H1 (cell line): Measurements from ENCODE around the gene ITPR1. TPM values are rescaled to one million over a fixed set of nuclear protein-coding genes. Genes with fewer than 3 reads are reported as not detected.

Experiments
- CTCF ChIA-PET: fragments of 300-600 bp; sonication (Branson Sonifier 250); formaldehyde crosslinking; loops from one replicate; lab custom pipeline; 2021; ENCODE audit not compliant: partially characterized antibody; lab: Charles Lee
- POLR2A ChIA-PET: fragments of 300-600 bp; sonication (Branson Sonifier 250); formaldehyde crosslinking; loops from one replicate; lab custom pipeline; 2021; ENCODE audit warnings: inconsistent platforms; ENCODE audit not compliant: partially characterized antibody; lab: Charles Lee
- DNase-seq, 2 experiments: peaks; one replicate each; pipeline versions ENCODE4 v3.0.0 to v3.0.0-alpha.2; 2010 to 2022; ENCODE audit warnings: low spot score in 2 of 2, low read depth in 1 of 2, mixed read lengths in 1 of 2
- FAIRE-seq: peaks from 2 replicates; lab custom pipeline; 2011; peaks lifted over from hg19 to GRCh38; lab: Jason Lieb, UNC
- H2AFZ ChIP-seq: 2 replicates; pipeline ENCODE4 v1.8.1; 2012; ENCODE audit warnings: low read length, inconsistent platforms
- H2AK5ac ChIP-seq: 2 replicates; pipeline ENCODE4 v1.6.1; 2013; ENCODE audit warnings: low read depth, low read length
- H2BK120ac ChIP-seq: replicated peaks from 2 replicates; pipeline ENCODE3; 2013; ENCODE audit warnings: low read depth, low read length, inconsistent platforms
- H2BK12ac ChIP-seq: 2 replicates; pipeline ENCODE4 v1.6.1; 2013; ENCODE audit warnings: low read depth, low read length
- H2BK15ac ChIP-seq: 2 replicates; pipeline ENCODE4 v1.6.1; 2013; ENCODE audit warnings: low read length
- H2BK20ac ChIP-seq: 2 replicates; pipeline ENCODE4 v1.6.1; 2013; ENCODE audit warnings: low read length
- H2BK5ac ChIP-seq: 2 replicates; pipeline ENCODE4 v1.6.1; 2013; ENCODE audit warnings: low read depth, low read length
- H3K14ac ChIP-seq: 2 replicates; pipeline ENCODE4 v1.6.1; 2013; ENCODE audit warnings: inconsistent platforms; ENCODE audit not compliant: insufficient read length
- H3K18ac ChIP-seq: 2 replicates; pipeline ENCODE4 v1.6.1; 2013; ENCODE audit warnings: low read length; ENCODE audit errors: extremely low read depth
- H3K23ac ChIP-seq: 2 replicates; pipeline ENCODE4 v1.6.1; 2013; ENCODE audit warnings: inconsistent platforms; ENCODE audit not compliant: insufficient read length
- H3K23me2 ChIP-seq: 2 replicates; pipeline ENCODE4 v1.6.1; 2013; ENCODE audit warnings: low read depth, low read length
- H3K27ac ChIP-seq: 2 replicates; pipeline ENCODE4 v1.6.1; 2011; ENCODE audit warnings: low read depth, low read length, inconsistent platforms
- H3K27me3 ChIP-seq, 4 experiments: replicated peaks in 1 of 4; 1 replicate in 1 of 4; 2 replicates in 3 of 4; pipeline versions ENCODE4 v1.6.1 to v1.8.1; 2011 to 2013; ENCODE audit warnings: low read length in 3 of 4, mild to moderate bottlenecking in 3 of 4, inconsistent platforms in 2 of 4, mixed read lengths in 2 of 4, moderate library complexity in 1 of 4; ENCODE audit not compliant: control insufficient read depth in 3 of 4, insufficient read depth in 3 of 4; ENCODE audit errors: extremely low read depth in 1 of 4
- H3K36me3 ChIP-seq, 4 experiments: 2 replicates each; pipeline versions ENCODE4 v1.6.1 to v1.8.1; 2011 to 2013; ENCODE audit warnings: mild to moderate bottlenecking in 4 of 4, low read length in 3 of 4, moderate library complexity in 2 of 4, control low read depth in 1 of 4, inconsistent platforms in 1 of 4; ENCODE audit not compliant: insufficient read depth in 4 of 4, control insufficient read depth in 2 of 4
- H3K4ac ChIP-seq: replicated peaks from 2 replicates; pipeline ENCODE3; 2013; ENCODE audit warnings: low read length, low read depth, mixed read lengths, inconsistent platforms; ENCODE audit not compliant: insufficient read length
- H3K4me1 ChIP-seq, 4 experiments: replicated peaks in 1 of 4; 1 replicate in 1 of 4; 2 replicates in 3 of 4; pipeline versions ENCODE4 v1.6.1 to v1.8.1; 2011 to 2013; ENCODE audit warnings: low read length in 3 of 4, inconsistent platforms in 2 of 4, mixed read lengths in 1 of 4; ENCODE audit not compliant: insufficient read depth in 4 of 4, control insufficient read depth in 3 of 4
- H3K4me2 ChIP-seq, 2 experiments: 2 replicates each; pipeline versions ENCODE4 v1.6.1 to v1.8.1; 2011 to 2013; ENCODE audit warnings: low read depth in 2 of 2, low read length in 2 of 2, control low read depth in 1 of 2, inconsistent platforms in 1 of 2, mild to moderate bottlenecking in 1 of 2; ENCODE audit not compliant: insufficient read depth in 1 of 2
- H3K4me3 ChIP-seq, 4 experiments: fragments of 200-600, 300-600 bp in 1 of 4; sonication (generic), shearing (Covaris generic), sonication (Bioruptor Twin) in 1 of 4; 2 replicates each; pipeline versions ENCODE4 v1.5.1 to v1.8.1; 2011 to 2016; ENCODE audit warnings: low read length in 4 of 4, low read depth in 3 of 4, control low read depth in 2 of 4, inconsistent platforms in 2 of 4, mild to moderate bottlenecking in 2 of 4, mixed read lengths in 1 of 4, moderate library complexity in 1 of 4; ENCODE audit not compliant: insufficient read depth in 2 of 4; ENCODE audit errors: extremely low read depth in 1 of 4
- H3K56ac ChIP-seq: replicated peaks from 2 replicates; pipeline ENCODE3; 2013; ENCODE audit warnings: low read depth, mild to moderate bottlenecking, mixed read lengths, low read length, inconsistent platforms; ENCODE audit not compliant: insufficient read length
- H3K79me1 ChIP-seq: 2 replicates; pipeline ENCODE4 v1.6.1; 2013; ENCODE audit warnings: low read depth, low read length, control low read depth
- H3K79me2 ChIP-seq, 2 experiments: 2 replicates each; pipeline versions ENCODE4 v1.6.1 to v1.8.1; 2012 to 2013; ENCODE audit warnings: low read length in 2 of 2, mild to moderate bottlenecking in 2 of 2, inconsistent platforms in 1 of 2; ENCODE audit not compliant: insufficient read depth in 2 of 2, control insufficient read depth in 1 of 2
- H3K9ac ChIP-seq, 4 experiments: replicated peaks in 1 of 4; 1 replicate in 1 of 4; 2 replicates in 3 of 4; pipeline versions ENCODE4 v1.6.1 to v1.8.1; 2011 to 2013; ENCODE audit warnings: low read depth in 3 of 4, low read length in 3 of 4, control low read depth in 2 of 4, mild to moderate bottlenecking in 2 of 4, moderate library complexity in 2 of 4, inconsistent platforms in 1 of 4; ENCODE audit errors: extremely low read depth in 1 of 4
- H3K9me3 ChIP-seq, 2 experiments: 2 replicates each; pipeline versions ENCODE4 v1.6.1 to v1.8.1; 2012 to 2013; ENCODE audit warnings: mild to moderate bottlenecking in 2 of 2, moderate library complexity in 2 of 2, control low read depth in 1 of 2, inconsistent platforms in 1 of 2, low read depth in 1 of 2, low read length in 1 of 2, mixed read lengths in 1 of 2; ENCODE audit not compliant: insufficient read depth in 2 of 2
- H4K20me1 ChIP-seq, 2 experiments: replicated peaks in 1 of 2; 2 replicates each; pipeline versions ENCODE3 to v1.8.1; 2011 to 2013; ENCODE audit warnings: inconsistent platforms in 2 of 2, low read length in 2 of 2, mild to moderate bottlenecking in 1 of 2; ENCODE audit not compliant: insufficient read depth in 2 of 2, control insufficient read depth in 1 of 2
- H4K5ac ChIP-seq: 2 replicates; pipeline ENCODE4 v1.6.1; 2013; ENCODE audit warnings: low read length, low read depth, mixed read lengths, inconsistent platforms; ENCODE audit not compliant: insufficient read length
- H4K8ac ChIP-seq: 2 replicates; pipeline ENCODE4 v1.8.0; 2013; ENCODE audit warnings: mild to moderate bottlenecking, moderate library complexity, low read length, inconsistent platforms; ENCODE audit not compliant: insufficient read depth; ENCODE audit errors: extremely low read depth
- H4K91ac ChIP-seq: replicated peaks from 2 replicates; pipeline ENCODE3; 2013; ENCODE audit warnings: low read length, mixed read lengths, inconsistent platforms; ENCODE audit not compliant: insufficient read length
- BCL11A ChIP-seq, 2 experiments: IDR thresholded peaks; one replicate each; pipeline ENCODE4 v1.6.1; 2011; ENCODE audit warnings: low read depth in 2 of 2, low read length in 2 of 2, mild to moderate bottlenecking in 2 of 2
- HDAC6 ChIP-seq: IDR thresholded peaks from one replicate; pipeline ENCODE4 v1.7.1; 2012; ENCODE audit warnings: low read depth, mild to moderate bottlenecking, inconsistent platforms, low read length, moderate library complexity
- KDM1A ChIP-seq: fragments of 200-600, 300-600 bp; sonication (generic); IDR thresholded peaks from 2 replicates; pipeline ENCODE4 v1.7.1; 2016; ENCODE audit warnings: mild to moderate bottlenecking, low read length, borderline replicate concordance
- KDM4A ChIP-seq: IDR thresholded peaks from one replicate; pipeline ENCODE4 v1.7.1; 2012; ENCODE audit warnings: low read depth, mild to moderate bottlenecking, moderate library complexity, low read length, inconsistent platforms; ENCODE audit not compliant: severe bottlenecking
- SRF ChIP-seq: IDR thresholded peaks from 2 replicates; pipeline ENCODE4 v1.6.1; 2011; ENCODE audit warnings: mild to moderate bottlenecking, low read depth, low read length, moderate library complexity
- SUZ12 ChIP-seq: fragments of 200-600 bp; sonication (generic); IDR thresholded peaks from 2 replicates; pipeline ENCODE4 v1.6.1; 2012; ENCODE audit warnings: mild to moderate bottlenecking, inconsistent platforms, low read length, moderate library complexity, mixed read lengths
- TCF12 ChIP-seq: IDR thresholded peaks from 2 replicates; pipeline ENCODE4 v1.6.1; 2011; ENCODE audit warnings: low read depth, mild to moderate bottlenecking, low read length
- USF2 ChIP-seq: IDR thresholded peaks from 2 replicates; pipeline ENCODE4 v1.6.1; 2011; ENCODE audit warnings: low read length, improper control_type of control experiment
- YY1 ChIP-seq: IDR thresholded peaks from 2 replicates; pipeline ENCODE4 v1.6.1; 2011; ENCODE audit warnings: low read depth, mild to moderate bottlenecking, low read length
- WGBS, 2 experiments: shearing (Covaris generic) in 1 of 2; methylation state at CpG; one replicate each; pipeline versions ENCODE4 v1.1.6 to v1.1.7; 2013 to 2015; ENCODE audit warnings: low lambda C conversion rate in 2 of 2, mixed read lengths in 2 of 2, inconsistent platforms in 1 of 2, low coverage in 1 of 2, missing lambda C conversion rate in 1 of 2; ENCODE audit not compliant: insufficient replicate concordance in 2 of 2, insufficient coverage in 1 of 2, insufficient read length in 1 of 2; ENCODE audit errors: extremely low coverage in 1 of 2, missing lambda C conversion rate in 1 of 2; 5-methylcytosine and 5-hydroxymethylcytosine counted together
- polyA plus RNA-seq, 7 experiments: library from polyadenylated mRNA; depleted of rRNA in 3 of 7; stranded (reverse) in 5 of 7; unstranded in 2 of 7; fragments of >200 nt in 5 of 7; fragments of 200-250 nt in 2 of 7; gene quantifications; 1 replicate in 5 of 7; 2 replicates in 1 of 7; 4 replicates in 1 of 7; pipeline versions ENCODE4 v1.2.1 to v1.2.3, GENCODE V29; 2011 to 2013; ENCODE audit warnings: missing spikeins in 2 of 7, mixed read lengths in 2 of 7
- total RNA-seq: library from RNA; stranded (reverse); fragmentation: NEBNext Ultra II Directional; extraction: Animal tissue kit (Norgen Biotek cat#: 25700); gene quantifications from 2 replicates; pipeline ENCODE4 v1.2.1, GENCODE V29; 2021
- TF ChIP-seq, protein P1 (sequence below): IDR thresholded peaks from 2 replicates; pipeline ENCODE4 v1.6.1; 2012; ENCODE audit warnings: low read length, inconsistent platforms

Gene ITPR1
- total and polyA plus RNA-seq, 2 of the 8 experiments (the other 6 are each of a cell fraction or from before 2014, with no cell fraction given), result 2.5 to 16.3 TPM

- WGBS, 2 experiments, result 91% methylated on average over 9 of the region's 9 CpGs; no CpG with 5 or more reads in 1 of the 2 experiments
- Histone ChIP-seq H3K79me2 (no peaks in the 10 kb centered on the region), H2BK12ac (no peak overlapping the region), H2BK15ac (no peak overlapping the region), H3K9ac (no peak overlapping the region), H3K23ac (no peak overlapping the region), H3K4me3 (no peak overlapping the region), H3K23me2 (no peaks in the 10 kb centered on the region), H2AK5ac (no peak overlapping the region), H3K56ac (no peak overlapping the region), H3K18ac (no peak overlapping the region), H3K27ac (no peak overlapping the region), H2AFZ (no peak overlapping the region), H2BK5ac (no peak overlapping the region), H3K79me1 (no peaks in the 10 kb centered on the region), H3K9me3 (no peaks in the 10 kb centered on the region), H3K4me1 (no peaks in the 10 kb centered on the region), H3K14ac (no peak overlapping the region), H4K8ac (no peak overlapping the region), H3K36me3 (no peaks in the 10 kb centered on the region), H4K91ac (no peak overlapping the region), H4K20me1 (peaks cover 0 to 1% of the 10 kb centered on the region in 2 experiments), H2BK20ac (no peak overlapping the region), H3K4me2 (no peak overlapping the region), H3K4ac (no peak overlapping the region), H3K27me3 (no peaks in the 10 kb centered on the region), H2BK120ac (no peak overlapping the region), H4K5ac (no peak overlapping the region)
- FAIRE-seq (no peak), DNase-seq (no peak)
- ChIA-PET POLR2A (no interaction called here), CTCF (interaction anchor here (0.6 to 1.1 kb wide), 3 partner anchors 10 to 218 kb away, joined by 3 to 4 read pairs (median 3); no protein-coding TSS in a partner anchor)
- TF ChIP-seq HDAC6 (no peak), TCF12 (no peak), YY1 (no peak), USF2 (no peak), KDM1A (no peak), BCL11A (IDR thresholded peaks at IDR 0.05; ENCODE audit: low read depth in 2 of 2, low read length in 2 of 2) (no peak), SUZ12 (no peak), SRF (no peak), KDM4A (no peak)
- TF ChIP-seq, protein P1, sequence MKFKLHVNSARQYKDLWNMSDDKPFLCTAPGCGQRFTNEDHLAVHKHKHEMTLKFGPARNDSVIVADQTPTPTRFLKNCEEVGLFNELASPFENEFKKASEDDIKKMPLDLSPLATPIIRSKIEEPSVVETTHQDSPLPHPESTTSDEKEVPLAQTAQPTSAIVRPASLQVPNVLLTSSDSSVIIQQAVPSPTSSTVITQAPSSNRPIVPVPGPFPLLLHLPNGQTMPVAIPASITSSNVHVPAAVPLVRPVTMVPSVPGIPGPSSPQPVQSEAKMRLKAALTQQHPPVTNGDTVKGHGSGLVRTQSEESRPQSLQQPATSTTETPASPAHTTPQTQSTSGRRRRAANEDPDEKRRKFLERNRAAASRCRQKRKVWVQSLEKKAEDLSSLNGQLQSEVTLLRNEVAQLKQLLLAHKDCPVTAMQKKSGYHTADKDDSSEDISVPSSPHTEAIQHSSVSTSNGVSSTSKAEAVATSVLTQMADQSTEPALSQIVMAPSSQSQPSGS, result no peak
Measured at GRCh38 chr3:4758249-4758860, 265.2 kb downstream of the ITPR1 start.
